GM12872 (cell line): ENCODE measurements around the gene ATP13A3.

Source experiments
- CTCF ChIP-seq: IDR thresholded peaks from 3 replicates; pipeline ENCODE4 v1.5.1; 2011; ENCODE audit warnings: low read depth, mild to moderate bottlenecking, low read length, moderate library complexity; ENCODE audit not compliant: insufficient read depth

ATP13A3 gene

GRCh38 chr3:194475138-194475932, 11.5 kb downstream of the ATP13A3 start:
- TF ChIP-seq CTCF, result no peak

GRCh38 chr3:194474675-194475074, 12.1 kb downstream of the ATP13A3 start:
- no peak for TF ChIP-seq CTCF

- peak; percentile 93 for TF ChIP-seq CTCF
Measured at GRCh38 chr3:194472290-194472920, 14.4 kb downstream of the ATP13A3 start.

GRCh38 chr3:194471863-194472262, 14.9 kb downstream of the ATP13A3 start:
- no peak for TF ChIP-seq CTCF

GRCh38 chr3:194470615-194471014, 16.2 kb downstream of the ATP13A3 start:
- TF ChIP-seq CTCF, result no peak

- TF ChIP-seq CTCF, result no peak
Measured at GRCh38 chr3:194469977-194470376, 16.8 kb downstream of the ATP13A3 start.

- TF ChIP-seq CTCF, result no peak
Measured at GRCh38 chr3:194468086-194468485, 18.7 kb downstream of the ATP13A3 start.
